ENCODE results near the gene RNF212B.

DNA sequence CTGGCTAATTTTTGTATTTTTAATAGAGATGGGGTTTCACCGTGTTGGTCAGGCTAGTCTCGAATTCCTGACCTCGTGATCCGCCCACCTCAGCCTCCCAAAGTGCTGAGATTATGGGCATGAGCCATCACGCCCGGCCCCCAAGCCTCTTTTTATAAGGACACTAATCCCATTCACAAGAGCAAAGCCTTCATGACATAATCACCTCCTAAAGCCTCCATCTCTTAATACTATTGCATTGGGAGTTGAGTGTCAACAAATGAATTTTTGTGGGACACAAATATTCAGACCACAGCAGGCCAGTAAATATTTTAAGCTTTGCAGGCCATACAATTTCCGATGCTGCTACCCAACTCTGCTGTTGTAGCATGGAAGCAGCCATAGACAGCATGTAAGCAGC, 10.9 kb downstream of the RNF212B start:
- TF ChIP-seq CTCF (IDR thresholded peaks at IDR 0.05; ENCODE audit: low read depth, low read length, poor library complexity, severe bottlenecking) (no peak), EZH2phosphoT487 (IDR thresholded peaks at IDR 0.05; ENCODE audit: borderline replicate concordance, low read length) (no peak)

Data from DOHH2 (cell line).